ENCODE data around the gene MS4A3.

The MS4A3 gene

DNA sequence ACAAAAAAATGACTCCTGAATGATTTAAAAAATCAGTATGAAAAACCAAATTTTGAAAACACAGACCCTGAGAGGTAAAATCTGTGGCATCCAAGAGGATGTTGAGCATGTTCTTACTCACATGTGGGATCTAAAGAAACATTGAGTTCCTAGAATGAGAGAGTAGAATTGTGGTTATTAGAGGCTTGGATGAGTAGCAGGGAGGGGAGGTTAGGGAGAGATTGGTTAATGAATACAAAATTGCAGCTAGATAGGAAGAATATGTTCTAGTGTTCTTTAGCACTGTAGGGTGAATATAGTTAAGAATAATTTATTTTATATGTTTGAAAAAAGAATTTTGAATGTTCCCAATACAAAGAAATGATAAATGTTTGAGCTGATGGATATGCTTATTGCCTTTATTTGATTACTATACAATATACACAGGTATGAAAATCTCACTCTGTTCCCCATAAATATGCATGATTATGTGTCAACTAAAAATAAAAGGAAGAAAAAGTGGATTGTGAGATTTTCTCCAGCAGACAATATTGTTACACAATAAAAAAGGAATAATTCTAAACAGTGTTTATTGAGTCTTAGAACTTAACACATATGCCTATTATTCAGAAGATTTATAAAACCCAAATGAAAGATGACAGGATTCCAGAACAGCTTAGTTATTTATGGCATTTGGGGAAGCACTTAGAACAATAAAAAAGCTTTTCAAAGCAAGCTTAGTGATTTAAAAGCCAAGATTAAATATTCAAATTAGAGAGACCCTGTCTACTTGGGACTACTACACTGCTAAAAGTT, 60.7 kb downstream of the MS4A3 start:
- no peak overlapping the region for H3K4me3 ChIP-seq (replicated peaks; ENCODE audit: low read depth, low read length)

DNA sequence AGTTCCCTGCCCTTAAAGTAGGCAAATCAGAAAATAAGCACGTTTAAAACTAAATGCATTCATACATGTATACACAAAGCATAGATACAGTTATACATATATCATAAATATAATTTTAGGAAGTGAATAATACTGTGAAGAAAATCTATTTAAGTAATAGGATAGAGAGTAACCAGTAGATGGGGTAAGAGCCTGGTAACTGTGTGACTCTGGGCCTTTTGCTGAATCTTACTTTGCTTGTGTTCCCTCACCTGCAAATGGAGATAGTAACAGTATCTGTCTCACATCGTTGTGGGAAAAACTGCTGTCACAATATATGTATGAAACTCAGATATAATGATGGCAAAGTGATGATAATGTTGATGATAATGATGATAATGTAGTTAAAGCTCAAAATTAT, 61.9 kb downstream of the MS4A3 start:
- TF ChIP-seq, protein P1, sequence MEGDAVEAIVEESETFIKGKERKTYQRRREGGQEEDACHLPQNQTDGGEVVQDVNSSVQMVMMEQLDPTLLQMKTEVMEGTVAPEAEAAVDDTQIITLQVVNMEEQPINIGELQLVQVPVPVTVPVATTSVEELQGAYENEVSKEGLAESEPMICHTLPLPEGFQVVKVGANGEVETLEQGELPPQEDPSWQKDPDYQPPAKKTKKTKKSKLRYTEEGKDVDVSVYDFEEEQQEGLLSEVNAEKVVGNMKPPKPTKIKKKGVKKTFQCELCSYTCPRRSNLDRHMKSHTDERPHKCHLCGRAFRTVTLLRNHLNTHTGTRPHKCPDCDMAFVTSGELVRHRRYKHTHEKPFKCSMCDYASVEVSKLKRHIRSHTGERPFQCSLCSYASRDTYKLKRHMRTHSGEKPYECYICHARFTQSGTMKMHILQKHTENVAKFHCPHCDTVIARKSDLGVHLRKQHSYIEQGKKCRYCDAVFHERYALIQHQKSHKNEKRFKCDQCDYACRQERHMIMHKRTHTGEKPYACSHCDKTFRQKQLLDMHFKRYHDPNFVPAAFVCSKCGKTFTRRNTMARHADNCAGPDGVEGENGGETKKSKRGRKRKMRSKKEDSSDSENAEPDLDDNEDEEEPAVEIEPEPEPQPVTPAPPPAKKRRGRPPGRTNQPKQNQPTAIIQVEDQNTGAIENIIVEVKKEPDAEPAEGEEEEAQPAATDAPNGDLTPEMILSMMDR (IDR thresholded peaks at IDR 0.05; ENCODE audit: low read depth, low read length, missing control alignments), result no peak
- DNase-seq (ENCODE audit: extremely low read depth, low read depth), result no peak
- H3K4me3 ChIP-seq (replicated peaks; ENCODE audit: low read depth, low read length), result no peak overlapping the region

More for the DNA sequence above, 60.7 kb downstream of the MS4A3 start:
- DNase-seq (ENCODE audit: extremely low read depth, low read depth), result no peak
- TF ChIP-seq, protein P1 (IDR thresholded peaks at IDR 0.05; ENCODE audit: low read depth, low read length, missing control alignments), result no peak

DNA sequence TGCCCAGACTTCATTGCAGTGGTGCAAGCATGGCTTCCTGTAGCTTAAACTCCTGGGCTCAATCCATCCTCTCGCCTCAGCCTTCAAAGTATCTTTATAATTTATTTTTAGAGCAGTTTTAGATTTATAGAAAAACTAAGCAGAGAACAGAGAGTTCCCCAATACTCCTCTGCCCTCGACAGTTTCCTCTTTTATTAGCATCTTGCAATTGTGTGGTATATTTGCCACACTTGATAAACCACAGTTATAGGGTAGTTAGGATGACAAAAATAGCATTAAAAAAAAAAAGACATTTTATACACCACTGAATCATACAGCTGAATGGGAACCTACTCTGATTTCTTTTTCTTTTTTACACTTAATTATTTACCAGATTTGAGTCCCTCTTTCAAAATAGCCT, 63.2 kb downstream of the MS4A3 start:
- TF ChIP-seq, protein P1 (IDR thresholded peaks at IDR 0.05; ENCODE audit: low read depth, low read length, missing control alignments), result no peak
- H3K4me3 ChIP-seq (replicated peaks; ENCODE audit: low read depth, low read length), result no peak overlapping the region
- no peak for DNase-seq (ENCODE audit: extremely low read depth, low read depth)
